GM12865 (cell line): ENCODE measurements around the gene CHCT1.
A peak's percentile ranks its signal among the peaks of the same experiment; 100 is the strongest.
"Not testable (repeated sequence)": the region's sequence is repeated elsewhere in the genome, so short reads cannot be mapped to it uniquely, and the experiment has no call there.

Source experiments
- DNase-seq: peaks from one replicate; pipeline ENCODE4 v3.0.0; 2010; ENCODE audit warnings: low read depth
- H3K4me3 ChIP-seq: 2 replicates; pipeline ENCODE4 v1.5.1; 2011; ENCODE audit warnings: mild to moderate bottlenecking, low read depth, low read length, control low read depth
- CTCF ChIP-seq: IDR thresholded peaks from 2 replicates; pipeline ENCODE4 v1.5.1; 2011; ENCODE audit warnings: low read length, control low read depth, low read depth, inconsistent platforms; ENCODE audit not compliant: insufficient read depth; ENCODE audit errors: missing control alignments

The CHCT1 gene

GRCh38 chr17:60422162-60422665 lies at the start of gene CHCT1:
CHCT1 (plus strand) TSS chr17:60422489; CDS start chr17:60422593, 104 bp downstream.
- H3K4me3 ChIP-seq = peak within 1 kb of the TSS; percentile 59
- no peak for DNase-seq
- no peak for TF ChIP-seq CTCF

GRCh38 chr17:60372790-60373483 lies 49.4 kb upstream of the CHCT1 start:
- no peak for TF ChIP-seq CTCF
- H3K4me3 ChIP-seq = no peak overlapping the region
- peak; percentile 20 for DNase-seq

GRCh38 chr17:60378187-60378586 lies 44.1 kb upstream of the CHCT1 start:
- not testable (repeated sequence) for H3K4me3 ChIP-seq, DNase-seq

GRCh38 chr17:60379461-60379860 lies 42.8 kb upstream of the CHCT1 start:
- DNase-seq, H3K4me3 ChIP-seq: not testable (repeated sequence)

- no peak overlapping the region for H3K4me3 ChIP-seq
- TF ChIP-seq CTCF = no peak
- no peak for DNase-seq
These were observed 40.3 kb upstream of the CHCT1 start for GRCh38 chr17:60381958-60382357.

GRCh38 chr17:60383379-60383778 lies 38.9 kb upstream of the CHCT1 start:
- no peak overlapping the region for H3K4me3 ChIP-seq
- no peak for DNase-seq
- TF ChIP-seq CTCF = no peak

- not testable (repeated sequence) for DNase-seq, H3K4me3 ChIP-seq
These were observed 37.4 kb upstream of the CHCT1 start for GRCh38 chr17:60384921-60385320.

GRCh38 chr17:60386147-60387058 lies 35.9 kb upstream of the CHCT1 start:
- no peak for TF ChIP-seq CTCF
- H3K4me3 ChIP-seq = no peak overlapping the region
- no peak for DNase-seq
